Breast epithelium (tissue), 3 donors: ENCODE measurements around the gene MACROD2.

ENCODE experiments used
- POLR2AphosphoS5 ChIP-seq, 3 donors: sonication (generic); formaldehyde crosslinking; IDR thresholded peaks; one replicate each; pipeline ENCODE4 v1.6.1; 2017; ENCODE audit warnings: antibody characterized with exemption in 3 of 3
- TF ChIP-seq, protein P1 (sequence below), 3 donors: fragments of 450-650 bp; IDR thresholded peaks; one replicate each; pipeline ENCODE4 v1.5.1; 2016 to 2017; ENCODE audit warnings: antibody characterized with exemption in 3 of 3, mild to moderate bottlenecking in 3 of 3, moderate library complexity in 3 of 3

DNA sequence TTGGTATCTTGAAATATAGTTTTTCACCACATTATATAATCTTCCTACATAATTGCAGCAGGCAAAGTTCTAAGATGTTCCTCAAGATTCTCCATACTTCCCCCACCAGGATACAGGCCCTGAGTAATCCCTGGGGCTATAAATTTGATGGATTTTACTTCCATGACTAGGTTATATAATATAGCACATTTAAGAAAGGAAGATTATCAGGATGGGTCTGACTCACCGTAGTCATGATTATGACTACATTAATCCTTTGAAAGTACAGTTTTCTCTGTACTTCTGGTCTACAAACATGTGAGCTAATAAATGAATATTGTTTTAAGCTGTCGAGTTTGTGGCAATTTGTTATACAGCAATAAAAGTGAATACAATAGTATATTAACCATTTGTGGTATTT, 122.5 kb downstream of the MACROD2 start:
- TF ChIP-seq, protein P1, sequence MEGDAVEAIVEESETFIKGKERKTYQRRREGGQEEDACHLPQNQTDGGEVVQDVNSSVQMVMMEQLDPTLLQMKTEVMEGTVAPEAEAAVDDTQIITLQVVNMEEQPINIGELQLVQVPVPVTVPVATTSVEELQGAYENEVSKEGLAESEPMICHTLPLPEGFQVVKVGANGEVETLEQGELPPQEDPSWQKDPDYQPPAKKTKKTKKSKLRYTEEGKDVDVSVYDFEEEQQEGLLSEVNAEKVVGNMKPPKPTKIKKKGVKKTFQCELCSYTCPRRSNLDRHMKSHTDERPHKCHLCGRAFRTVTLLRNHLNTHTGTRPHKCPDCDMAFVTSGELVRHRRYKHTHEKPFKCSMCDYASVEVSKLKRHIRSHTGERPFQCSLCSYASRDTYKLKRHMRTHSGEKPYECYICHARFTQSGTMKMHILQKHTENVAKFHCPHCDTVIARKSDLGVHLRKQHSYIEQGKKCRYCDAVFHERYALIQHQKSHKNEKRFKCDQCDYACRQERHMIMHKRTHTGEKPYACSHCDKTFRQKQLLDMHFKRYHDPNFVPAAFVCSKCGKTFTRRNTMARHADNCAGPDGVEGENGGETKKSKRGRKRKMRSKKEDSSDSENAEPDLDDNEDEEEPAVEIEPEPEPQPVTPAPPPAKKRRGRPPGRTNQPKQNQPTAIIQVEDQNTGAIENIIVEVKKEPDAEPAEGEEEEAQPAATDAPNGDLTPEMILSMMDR (IDR thresholded peaks at IDR 0.05), result no peak
- no peak for TF ChIP-seq POLR2AphosphoS5 (IDR thresholded peaks at IDR 0.05)
